Fibroblast of mammary gland (primary cell): ENCODE measurements around the gene MRPL12.

Experiments
- DNase-seq: peaks from one replicate; pipeline ENCODE4 v3.0.0-alpha.2; 2010; ENCODE audit warnings: low read depth
- H3K4me3 ChIP-seq: 2 replicates; pipeline ENCODE4 v1.5.1; 2011; ENCODE audit warnings: low read depth, mild to moderate bottlenecking, low read length, moderate library complexity; ENCODE audit not compliant: control insufficient read depth
- TF ChIP-seq, protein P1 (sequence below): conservative IDR thresholded peaks from 2 replicates; pipeline ENCODE4 v1.5.1; 2011; ENCODE audit warnings: low read depth, low read length, inconsistent platforms; ENCODE audit not compliant: control insufficient read depth, insufficient read depth

MRPL12 gene

DNA sequence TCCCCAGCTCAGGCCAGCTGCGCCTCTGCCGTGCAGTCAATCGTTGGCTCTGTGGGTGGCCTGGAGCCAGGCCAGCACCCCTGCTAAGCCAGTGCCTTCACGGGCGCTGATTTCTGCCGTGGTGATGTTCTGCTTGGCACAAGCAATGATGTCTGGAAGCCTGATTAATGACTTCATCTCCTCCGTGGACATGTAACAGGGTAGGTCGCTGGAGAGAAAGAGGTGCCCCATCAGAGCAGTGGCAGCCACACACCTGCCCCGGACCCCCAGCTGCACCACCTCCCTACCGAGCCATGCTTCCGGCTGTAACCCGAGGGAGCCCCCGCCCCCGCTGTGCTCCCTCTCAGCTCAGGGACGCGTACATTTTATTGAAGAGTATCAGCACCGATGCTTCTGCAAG, 21.5 kb upstream of the MRPL12 start:
- TF ChIP-seq, protein P1, sequence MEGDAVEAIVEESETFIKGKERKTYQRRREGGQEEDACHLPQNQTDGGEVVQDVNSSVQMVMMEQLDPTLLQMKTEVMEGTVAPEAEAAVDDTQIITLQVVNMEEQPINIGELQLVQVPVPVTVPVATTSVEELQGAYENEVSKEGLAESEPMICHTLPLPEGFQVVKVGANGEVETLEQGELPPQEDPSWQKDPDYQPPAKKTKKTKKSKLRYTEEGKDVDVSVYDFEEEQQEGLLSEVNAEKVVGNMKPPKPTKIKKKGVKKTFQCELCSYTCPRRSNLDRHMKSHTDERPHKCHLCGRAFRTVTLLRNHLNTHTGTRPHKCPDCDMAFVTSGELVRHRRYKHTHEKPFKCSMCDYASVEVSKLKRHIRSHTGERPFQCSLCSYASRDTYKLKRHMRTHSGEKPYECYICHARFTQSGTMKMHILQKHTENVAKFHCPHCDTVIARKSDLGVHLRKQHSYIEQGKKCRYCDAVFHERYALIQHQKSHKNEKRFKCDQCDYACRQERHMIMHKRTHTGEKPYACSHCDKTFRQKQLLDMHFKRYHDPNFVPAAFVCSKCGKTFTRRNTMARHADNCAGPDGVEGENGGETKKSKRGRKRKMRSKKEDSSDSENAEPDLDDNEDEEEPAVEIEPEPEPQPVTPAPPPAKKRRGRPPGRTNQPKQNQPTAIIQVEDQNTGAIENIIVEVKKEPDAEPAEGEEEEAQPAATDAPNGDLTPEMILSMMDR: no peak
- no peak for DNase-seq
- H3K4me3 ChIP-seq: no peak overlapping the region

DNA sequence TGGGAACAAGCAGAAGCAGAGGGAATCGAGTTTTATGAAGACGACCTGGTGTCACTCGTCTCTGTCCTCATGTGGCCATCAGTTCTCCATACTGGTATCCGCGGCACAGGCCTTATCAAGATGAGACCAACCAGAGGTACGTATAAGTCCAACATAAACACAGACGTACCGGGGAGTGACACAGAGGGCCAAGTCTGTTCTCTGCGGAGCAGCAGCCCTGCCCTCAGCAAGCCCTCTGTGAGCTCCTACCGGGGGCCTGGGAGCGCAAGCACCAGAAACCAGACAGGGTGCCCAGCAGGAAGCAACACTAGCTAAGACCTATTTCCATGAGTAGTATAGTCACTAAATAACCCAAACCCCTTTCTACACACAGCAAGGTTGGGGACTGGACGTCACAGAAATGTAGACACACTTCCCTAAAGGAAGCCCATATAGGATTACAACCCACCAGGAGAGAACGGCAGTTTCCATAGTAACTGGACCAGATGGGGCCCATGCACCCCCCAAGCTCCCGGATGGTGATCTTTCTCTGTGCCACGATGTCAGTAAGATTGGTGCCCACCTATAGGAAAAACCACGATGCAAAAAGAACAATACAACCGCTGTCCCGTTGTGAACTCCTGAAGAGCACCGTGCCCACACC, 20.5 kb upstream of the MRPL12 start:
- H3K4me3 ChIP-seq: peak overlapping the region; percentile 86
- peak; percentile 20 for DNase-seq
- TF ChIP-seq, protein P1: no peak

- peak overlapping the region; percentile 86 for H3K4me3 ChIP-seq
- DNase-seq: peak; percentile 14
- TF ChIP-seq, protein P1: no peak
These were observed 20.0 kb upstream of the MRPL12 start for GRCh38 chr17:81683208-81683583.

- H3K4me3 ChIP-seq: peak within 1 kb of the TSS; percentile 86
- TF ChIP-seq, protein P1: no peak
- peak; percentile 99 for DNase-seq
These were observed 19.4 kb upstream of the MRPL12 start, which contains the start of the genes ARL16 and HGS for GRCh38 chr17:81683584-81684441. Gene ARL16 (minus strand): TSS chr17:81683797. CDS start chr17:81683753, 44 bp downstream. Gene HGS (plus strand): TSS chr17:81684011. CDS start chr17:81684067, 56 bp downstream.

GRCh38 chr17:81684442-81684911, 18.7 kb upstream of the MRPL12 start:
- H3K4me3 ChIP-seq: peak overlapping the region; percentile 65
- TF ChIP-seq, protein P1: no peak
- peak; percentile 93 for DNase-seq

DNA sequence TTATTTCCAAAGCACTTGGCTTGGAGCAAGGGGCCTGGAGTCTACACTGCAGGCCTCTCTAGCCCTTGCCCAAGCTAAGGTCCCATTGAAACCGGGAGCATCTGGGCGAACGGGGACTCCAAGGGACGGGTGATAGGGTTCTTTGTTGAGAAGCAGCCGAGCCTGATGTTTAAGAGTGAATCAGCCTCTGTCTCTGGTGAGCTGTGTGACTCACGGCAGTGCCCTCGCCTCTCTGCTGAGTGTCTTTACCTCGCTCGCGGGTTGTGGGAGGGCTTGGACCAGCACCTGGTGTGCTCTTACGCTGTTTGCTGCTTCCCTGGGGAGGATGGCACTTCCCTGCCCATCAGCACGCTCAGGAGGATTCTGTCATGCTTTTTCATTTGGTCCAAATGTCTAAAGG, 18.1 kb upstream of the MRPL12 start:
- peak; percentile 87 for DNase-seq
- TF ChIP-seq, protein P1: no peak

More for the DNA sequence above, 18.1 kb upstream of the MRPL12 start:
- peak overlapping the region; percentile 65 for H3K4me3 ChIP-seq
